NK-92 treated with Interleukin-12 subunit alpha and Interleukin-12 subunit beta, amount 100 ng/mL, for 24 hours (cell line): ENCODE data around the gene GPR42.

Experiments
- DNase-seq: peaks from one replicate; lab custom pipeline; 2025; lab: John Stamatoyannopoulos, UW

GPR42 gene, protein sequence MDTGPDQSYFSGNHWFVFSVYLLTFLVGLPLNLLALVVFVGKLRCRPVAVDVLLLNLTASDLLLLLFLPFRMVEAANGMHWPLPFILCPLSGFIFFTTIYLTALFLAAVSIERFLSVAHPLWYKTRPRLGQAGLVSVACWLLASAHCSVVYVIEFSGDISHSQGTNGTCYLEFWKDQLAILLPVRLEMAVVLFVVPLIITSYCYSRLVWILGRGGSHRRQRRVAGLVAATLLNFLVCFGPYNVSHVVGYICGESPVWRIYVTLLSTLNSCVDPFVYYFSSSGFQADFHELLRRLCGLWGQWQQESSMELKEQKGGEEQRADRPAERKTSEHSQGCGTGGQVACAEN

DNA sequence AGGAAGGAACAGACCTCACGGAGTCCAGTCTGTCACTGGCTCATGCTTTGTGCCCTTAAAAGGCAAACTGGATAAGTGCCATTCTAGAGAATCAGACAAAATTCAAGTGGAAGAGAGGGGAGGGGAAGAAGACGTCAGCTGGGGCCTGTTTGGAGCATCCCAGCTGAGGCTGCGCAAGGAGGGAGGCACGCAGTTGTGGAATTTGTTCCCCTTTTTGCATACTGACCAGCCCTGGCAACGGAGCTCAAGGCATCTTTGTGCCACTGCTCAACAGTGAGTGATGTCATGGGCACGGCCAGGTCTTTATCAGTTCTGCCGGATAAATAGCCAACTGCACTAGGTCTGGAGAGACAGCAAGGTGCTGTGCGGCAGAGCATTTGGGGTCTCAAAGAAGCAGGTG is at the start of gene GPR42:
Gene GPR42, plus strand, starts transcription at position 347 of the 400 bp plus-strand sequence. CDS start 292 bp downstream, outside the sequence.
- no peak for DNase-seq

DNA sequence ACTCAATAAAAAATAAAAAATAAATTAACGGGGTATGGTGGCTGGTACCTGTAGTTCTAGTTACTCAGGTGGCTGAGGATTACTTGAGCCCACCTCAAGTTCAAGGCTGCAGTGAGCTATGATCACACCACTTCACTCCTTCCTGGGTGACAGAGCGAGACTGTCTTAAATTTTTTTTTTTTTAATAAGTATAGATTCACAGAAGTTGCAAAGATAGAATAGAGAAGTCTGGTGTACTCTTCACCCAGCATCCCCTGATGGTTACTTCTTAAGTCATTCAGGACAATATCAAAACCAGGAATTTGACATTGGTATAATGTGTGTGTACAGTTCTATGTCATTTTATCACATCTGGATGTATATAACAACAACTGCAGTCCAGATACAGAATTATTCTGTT is 49.6 kb upstream of the GPR42 start:
- DNase-seq = no peak

DNA sequence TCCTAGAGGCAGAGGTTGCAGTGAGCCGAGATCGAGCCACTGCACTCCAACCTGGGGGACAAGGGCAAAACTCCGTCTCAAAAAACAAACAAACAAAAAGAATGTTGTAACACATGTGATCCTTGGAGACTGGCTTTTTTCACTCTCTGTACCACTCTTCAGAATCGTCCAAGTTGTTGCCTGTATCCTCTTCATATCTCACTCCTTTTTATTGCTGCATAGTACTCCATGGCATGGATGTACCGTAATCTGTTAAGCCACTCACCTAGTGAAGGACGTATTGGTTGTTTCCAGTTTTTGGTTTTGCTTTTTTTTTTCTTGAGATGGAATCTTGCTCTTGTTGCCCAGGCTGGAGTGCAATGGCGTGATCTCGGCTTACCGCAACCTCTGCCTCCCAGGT is 48.9 kb upstream of the GPR42 start:
- no peak for DNase-seq

DNA sequence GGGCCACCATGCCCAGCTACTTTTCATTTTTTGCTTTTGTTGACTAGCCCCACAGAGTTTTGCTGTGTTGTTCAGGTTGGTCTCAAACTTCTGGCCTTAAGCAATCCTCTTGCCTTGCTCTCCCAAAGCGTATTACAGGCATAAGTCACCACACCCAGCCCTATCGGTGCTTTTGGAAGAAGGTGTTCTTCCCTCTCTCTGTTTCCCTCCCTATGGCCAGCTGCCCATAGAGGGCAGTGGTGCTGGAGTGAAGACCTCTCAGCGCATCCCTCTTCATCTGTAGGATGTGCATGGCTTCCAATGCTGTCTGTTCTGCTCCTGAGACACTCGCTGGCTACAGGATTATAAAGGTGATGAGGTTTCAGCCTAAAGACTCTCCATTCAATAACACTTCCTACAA is 43.2 kb upstream of the GPR42 start:
- no peak for DNase-seq

DNA sequence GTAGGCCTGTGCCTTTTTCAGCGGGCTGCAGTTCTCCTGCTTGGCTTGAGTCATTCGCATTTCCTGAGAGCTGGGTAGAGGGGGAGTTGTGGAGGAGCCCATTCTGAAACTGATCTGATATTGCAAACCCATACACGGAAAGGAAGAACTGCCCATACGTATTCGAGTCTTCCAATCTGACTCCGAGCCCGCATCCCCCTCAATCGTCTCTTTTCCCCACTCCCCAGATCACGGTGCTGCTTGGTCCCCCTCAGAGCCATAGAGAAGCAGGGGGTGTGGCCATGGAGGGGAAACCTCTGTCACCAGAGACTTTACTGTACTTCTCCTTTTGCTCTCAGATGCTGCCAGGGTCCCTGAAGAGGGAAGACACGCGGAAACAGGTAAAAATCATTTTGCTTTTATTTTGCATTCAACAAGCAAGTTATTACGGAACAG is 42.0 kb upstream of the GPR42 start, which contains the start of gene CD22:
Gene CD22, plus strand, starts transcription at position 337 of the 435 bp plus-strand sequence. CDS start 2,854 bp downstream, outside the sequence.
- no peak for DNase-seq

DNA sequence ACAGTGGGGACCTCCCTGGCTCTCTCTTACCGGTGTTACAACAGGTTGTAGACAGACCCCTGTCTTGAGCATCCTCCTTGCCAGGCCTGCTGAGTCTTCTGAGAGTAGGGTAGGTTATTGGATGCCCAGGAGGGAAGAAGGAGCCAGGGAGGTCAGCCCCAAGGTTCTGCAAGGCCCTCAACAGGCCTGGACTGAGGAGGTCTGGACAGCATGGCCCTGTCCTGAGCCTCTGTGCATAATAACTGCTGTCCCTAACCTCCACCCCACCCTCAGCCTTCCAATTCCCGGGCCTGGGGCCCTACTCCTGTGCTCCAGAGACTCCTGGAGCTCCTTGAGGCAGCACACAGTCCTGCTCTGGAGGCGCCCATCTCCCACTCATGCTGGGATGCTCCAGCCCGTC is 41.5 kb upstream of the GPR42 start:
- no peak for DNase-seq

DNA sequence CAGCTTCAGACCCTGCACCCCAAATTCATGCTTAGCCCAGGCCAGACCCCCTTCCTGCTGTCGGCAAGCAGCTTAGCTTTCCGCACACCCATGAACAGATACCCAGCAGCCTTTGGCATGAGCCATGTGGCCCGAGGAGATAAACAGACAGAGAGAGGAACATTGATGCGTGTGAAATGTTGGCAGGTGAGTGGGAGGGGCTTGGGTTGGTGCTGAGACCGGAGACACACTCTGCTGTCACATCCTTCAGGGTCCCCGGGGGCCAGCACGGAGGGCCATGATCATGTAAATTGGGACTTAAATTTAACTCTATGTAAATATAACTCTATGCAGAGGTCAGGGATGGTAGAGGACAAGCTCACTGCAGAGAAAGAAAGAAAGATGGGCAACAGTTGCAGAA is 40.4 kb upstream of the GPR42 start:
- no peak for DNase-seq

DNA sequence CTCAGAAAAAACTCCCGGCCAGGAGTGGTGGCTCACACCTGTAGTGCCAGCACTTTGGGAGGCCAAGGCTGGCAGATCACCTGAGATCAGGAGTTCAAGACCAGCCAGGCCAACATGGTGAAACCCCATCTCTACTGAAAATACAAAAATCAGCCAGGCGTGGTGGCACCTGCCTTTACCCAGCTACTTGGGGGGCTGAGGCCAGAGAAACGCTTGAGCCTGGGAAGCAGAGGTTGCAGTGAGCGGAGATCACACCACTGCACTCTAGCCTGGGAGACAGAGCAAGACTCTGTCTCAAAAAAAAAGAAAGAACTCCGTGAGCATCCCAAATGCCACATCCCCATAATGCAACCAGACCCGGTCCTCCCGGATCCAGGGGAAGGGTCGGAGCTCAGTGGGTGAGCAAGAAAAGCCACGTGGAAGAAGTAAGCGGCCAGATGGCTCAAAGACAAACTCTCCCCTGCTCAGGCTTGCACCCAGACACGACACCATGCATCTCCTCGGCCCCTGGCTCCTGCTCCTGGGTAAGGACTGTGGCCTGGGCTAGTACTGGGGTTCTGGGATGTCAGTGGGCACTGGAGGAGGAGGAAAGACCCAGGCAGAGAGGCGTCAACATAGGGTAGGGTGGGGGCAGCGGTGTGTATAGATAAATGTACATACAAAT is 39.2 kb upstream of the GPR42 start:
- DNase-seq = no peak

DNA sequence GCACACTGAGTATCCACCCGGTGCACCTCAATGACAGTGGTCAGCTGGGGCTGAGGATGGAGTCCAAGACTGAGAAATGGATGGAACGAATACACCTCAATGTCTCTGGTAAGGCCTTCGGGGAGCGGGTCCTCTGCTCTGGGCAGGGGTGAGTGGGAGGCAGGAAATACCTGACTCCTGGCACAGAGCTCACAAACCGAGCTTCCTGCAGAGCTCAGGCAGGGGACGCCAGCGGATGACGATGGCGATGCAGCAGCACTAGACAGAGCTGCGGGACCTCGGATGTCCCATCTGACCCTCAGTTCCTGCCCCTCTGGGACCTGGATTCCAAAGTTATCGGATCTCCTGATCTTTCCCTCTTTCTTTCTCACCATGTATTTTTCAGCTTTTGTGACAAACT is 38.1 kb upstream of the GPR42 start:
- DNase-seq = no peak

DNA sequence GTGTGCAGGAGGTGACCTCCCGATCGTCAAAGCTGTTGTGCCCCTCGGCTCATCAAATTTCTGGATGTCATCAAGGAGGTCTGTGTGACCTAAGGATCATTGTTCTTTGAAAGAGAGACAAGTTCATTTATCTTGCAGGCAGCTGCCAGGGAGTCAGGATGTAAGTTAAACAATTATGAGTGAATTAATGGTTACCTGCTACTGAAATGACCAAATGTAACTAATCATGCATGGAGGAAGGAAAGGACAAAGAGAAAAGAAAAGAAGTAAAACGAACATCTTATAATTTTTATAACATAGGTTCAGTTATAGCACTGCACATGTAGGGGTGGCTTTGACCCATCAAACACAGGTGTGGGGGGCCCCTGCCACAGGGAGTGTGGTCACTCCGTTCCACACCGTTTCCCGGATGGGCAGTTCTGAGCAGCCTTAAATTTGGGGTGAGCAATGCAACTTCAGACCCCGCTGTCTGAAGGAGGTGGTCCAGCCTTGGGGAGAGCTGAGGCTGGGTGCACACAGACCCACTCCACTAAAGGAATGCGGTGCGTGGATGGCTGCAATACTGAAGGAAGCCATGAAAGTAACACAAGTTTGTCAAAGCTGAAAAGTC is 36.6 kb upstream of the GPR42 start:
- DNase-seq = no peak

DNA sequence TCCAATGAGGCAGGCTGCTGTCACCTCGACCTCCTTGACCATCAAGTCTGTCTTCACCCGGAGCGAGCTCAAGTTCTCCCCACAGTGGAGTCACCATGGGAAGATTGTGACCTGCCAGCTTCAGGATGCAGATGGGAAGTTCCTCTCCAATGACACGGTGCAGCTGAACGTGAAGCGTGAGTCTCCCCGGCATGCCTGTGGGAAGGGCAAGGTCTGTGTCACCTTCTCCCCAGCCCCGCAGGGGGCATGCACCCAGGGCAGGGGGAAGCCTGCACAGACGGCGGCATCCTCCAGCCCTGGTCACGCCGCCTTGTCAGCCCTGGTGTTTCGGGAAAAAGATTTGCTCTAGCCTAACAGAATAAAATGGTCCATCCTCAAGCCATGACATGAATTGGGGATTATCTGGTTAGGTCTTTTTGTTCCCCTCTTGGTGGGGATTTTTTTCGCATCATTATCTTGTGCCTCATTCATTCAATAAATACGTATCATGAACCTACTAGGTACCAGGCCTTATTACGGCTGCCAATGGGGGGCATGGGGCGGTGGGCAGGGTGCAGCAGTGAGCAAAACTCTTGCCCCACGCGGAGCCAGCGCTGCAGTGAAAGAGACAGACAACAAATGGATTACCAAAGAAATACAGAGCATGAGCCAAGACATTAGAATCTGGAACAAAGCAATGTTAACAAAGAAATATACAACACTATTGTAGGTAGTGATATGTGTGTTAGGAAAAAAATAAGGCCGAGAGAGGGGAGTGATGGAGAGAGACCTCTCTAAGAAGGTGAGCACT is 34.5 kb upstream of the GPR42 start:
- DNase-seq = no peak

DNA sequence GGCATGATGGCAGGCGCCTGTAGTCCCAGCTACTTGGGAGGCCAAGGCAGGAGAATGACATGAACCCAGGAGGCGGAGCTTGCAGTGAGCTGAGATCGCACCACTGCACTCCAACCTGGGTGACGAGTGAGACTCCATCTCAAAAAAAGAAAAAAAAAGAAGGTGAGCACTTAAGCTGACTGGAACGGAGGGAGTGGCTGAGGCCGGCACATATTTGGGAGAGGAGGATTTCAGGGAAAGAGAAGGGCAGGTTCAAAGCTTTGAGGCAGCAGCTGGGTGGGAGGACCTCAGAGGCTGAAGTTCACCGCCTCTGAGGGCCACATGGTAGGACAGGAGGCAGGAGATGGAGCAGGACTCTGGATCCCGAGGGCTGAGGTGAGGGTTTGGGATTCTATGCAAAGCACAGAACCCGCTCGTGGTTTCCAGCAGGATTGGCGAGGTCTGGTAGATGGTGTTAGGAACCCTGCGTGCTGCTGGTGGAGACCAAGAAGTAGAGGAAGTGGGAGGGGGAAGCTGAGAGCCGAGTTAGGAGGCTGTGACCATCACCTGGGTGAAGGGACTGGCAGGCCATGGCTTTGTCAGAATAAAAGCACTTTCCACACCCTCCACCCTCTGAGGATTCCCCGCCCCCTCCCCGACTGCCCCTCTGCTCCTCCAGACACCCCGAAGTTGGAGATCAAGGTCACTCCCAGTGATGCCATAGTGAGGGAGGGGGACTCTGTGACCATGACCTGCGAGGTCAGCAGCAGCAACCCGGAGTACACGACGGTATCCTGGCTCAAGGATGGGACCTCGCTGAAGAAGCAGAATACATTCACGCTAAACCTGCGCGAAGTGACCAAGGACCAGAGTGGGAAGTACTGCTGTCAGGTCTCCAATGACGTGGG is 33.5 kb upstream of the GPR42 start:
- no peak for DNase-seq

DNA sequence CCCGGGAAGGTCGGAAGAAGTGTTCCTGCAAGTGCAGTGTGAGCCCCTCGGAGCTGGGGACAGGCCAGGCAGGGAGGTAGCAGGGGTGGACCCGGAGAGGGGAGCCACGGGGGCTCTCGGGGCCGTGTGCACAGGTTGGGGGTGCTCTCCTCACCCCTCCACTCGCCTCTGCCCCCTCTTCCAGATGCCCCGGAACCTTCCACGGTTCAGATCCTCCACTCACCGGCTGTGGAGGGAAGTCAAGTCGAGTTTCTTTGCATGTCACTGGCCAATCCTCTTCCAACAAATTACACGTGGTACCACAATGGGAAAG is 32.9 kb upstream of the GPR42 start:
- DNase-seq = no peak

DNA sequence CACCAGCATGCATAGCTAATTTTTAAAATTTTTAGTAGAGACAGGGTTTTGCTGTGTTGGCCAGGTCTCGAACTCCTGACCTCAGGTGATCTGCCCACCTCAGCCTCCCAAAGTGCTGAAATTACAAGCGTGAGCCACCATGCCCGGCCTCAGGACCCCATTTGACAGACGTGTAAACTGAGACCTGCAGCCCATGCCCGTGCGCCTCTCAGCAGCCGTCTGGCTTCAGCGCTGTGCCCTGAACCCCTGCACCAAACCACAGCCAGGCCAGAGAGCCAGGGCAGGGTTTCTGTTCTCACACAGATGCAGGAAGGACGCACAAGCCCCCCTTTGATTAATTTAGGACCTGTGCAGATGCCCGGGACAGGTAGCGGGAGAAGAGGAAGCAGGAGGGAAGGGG is 30.4 kb upstream of the GPR42 start:
- no peak for DNase-seq

DNA sequence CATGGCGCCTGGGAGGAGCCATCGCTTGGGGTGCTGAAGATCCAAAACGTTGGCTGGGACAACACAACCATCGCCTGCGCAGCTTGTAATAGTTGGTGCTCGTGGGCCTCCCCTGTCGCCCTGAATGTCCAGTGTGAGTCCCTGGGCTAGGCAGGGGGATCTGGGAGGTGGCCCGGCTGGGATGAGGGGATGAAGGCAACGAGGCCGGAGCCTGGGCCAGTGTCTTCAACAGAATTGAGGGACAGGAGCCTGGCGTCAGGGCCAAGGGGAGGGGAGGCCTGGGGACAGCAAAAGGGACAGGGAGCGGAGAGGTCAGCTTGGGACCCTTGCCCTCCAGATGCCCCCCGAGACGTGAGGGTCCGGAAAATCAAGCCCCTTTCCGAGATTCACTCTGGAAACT is 29.9 kb upstream of the GPR42 start:
- DNase-seq = no peak

DNA sequence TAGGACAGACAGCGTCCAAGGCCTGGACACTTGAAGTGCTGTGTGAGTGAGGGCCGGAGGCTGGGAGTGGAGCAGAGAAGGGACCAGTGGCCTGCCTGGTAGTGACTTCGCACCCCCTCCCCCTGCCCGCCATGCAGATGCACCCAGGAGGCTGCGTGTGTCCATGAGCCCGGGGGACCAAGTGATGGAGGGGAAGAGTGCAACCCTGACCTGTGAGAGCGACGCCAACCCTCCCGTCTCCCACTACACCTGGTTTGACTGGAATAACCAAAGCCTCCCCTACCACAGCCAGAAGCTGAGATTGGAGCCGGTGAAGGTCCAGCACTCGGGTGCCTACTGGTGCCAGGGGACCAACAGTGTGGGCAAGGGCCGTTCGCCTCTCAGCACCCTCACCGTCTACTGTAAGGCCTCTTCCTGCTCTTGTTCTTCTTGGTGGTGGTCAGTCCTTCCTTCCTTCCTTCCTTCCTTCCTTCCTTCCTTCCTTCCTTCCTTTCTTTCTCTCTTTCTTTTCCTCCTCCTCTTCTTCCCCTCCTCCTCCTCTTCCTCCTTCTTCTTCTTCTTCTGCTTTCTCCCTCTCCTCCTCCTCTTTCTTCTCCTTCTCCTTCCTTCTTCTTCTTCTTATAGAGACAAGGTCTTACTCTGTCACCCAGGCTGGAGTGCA is 29.2 kb upstream of the GPR42 start:
- no peak for DNase-seq

DNA sequence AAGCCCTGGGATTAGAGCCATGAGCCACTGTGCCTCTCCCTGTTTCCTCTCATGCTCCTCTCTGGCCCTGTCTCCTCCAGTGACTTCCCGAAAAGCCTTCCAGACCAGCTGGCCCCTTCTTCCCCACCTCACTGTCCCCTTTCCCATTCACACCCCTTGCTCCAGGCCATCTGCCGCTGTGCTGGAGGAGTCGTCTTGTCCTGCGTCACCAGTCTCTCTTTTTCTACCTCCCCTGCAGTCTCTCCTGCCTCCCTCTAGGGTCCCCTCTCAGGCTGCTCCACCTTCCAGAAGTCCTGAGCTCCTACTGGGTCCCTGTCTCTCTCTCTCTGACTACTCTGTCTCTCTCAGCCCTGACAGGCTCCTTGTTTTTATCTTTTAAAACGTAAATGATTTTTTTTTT is 28.4 kb upstream of the GPR42 start:
- DNase-seq = no peak

DNA sequence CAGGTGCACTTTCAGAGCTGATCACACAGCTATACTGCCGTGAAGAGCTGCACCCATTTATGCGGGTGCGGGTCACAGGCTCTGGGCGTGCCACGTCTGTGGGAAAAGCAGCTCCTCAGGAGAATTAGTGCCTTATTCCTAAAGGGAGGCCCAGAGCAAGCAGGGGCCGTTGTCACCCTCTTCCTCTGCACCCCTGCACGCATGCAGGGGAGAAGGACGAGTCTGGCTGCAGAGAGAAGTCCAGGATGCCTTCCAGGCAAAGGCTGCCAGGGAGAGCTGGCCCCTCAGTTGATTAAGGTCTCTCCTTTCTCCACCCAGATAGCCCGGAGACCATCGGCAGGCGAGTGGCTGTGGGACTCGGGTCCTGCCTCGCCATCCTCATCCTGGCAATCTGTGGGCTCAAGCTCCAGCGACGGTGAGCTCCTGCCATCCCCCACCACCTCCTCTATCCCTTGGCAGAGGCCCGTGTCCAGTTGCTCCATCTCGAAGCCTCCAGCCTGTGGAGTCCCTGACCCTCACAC is 26.3 kb upstream of the GPR42 start:
- DNase-seq = no peak

DNA sequence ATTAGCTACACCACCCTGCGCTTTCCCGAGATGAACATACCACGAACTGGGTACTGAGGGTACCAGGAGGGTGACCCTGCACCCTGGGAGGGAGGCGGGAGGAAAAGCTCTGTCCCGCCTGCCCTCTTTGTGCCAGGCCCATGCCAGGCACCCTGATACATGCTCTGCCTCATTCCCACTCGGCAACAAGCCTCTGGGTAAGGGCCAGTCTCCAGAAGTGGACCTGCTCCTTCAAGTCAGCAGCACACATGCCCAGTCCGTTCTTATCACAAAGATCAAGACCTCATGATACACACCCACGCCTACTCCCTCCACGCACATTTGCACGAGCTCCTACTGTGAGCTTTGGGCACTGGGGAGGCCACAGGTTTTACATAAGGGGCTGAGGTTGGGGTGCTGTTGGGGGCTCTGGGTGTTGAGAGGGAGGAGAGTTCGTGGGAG is 25.2 kb upstream of the GPR42 start:
- no peak for DNase-seq

DNA sequence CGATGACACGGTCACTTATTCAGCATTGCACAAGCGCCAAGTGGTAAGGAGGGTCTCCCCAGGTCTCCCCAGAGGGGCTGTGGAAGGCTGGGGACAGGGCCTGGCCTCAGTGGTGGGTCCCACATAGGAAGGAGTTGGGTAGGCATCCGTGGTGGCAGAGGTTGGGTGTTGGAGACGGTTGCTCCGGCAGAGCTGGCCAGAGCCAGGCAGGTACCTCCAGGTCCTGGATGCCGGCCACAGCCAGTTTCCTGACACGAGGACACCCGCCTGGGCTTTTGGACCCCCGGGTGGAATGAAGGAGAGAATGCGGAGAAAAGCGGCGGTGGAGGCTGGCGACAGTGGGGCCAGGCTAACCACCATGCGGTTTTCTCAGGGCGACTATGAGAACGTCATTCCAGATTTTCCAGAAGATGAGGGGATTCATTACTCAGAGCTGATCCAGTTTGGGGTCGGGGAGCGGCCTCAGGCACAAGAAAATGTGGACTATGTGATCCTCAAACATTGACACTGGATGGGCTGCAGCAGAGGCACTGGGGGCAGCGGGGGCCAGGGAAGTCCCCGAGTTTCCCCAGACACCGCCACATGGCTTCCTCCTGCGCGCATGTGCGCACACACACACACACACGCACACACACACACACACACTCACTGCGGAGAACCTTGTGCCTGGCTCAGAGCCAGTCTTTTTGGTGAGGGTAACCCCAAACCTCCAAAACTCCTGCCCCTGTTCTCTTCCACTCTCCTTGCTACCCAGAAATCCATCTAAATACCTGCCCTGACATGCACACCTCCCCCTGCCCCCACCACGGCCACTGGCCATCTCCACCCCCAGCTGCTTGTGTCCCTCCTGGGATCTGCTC is 24.4 kb upstream of the GPR42 start:
- no peak for DNase-seq
